ENCODE results near the gene PDE7B.

The PDE7B gene

DNA sequence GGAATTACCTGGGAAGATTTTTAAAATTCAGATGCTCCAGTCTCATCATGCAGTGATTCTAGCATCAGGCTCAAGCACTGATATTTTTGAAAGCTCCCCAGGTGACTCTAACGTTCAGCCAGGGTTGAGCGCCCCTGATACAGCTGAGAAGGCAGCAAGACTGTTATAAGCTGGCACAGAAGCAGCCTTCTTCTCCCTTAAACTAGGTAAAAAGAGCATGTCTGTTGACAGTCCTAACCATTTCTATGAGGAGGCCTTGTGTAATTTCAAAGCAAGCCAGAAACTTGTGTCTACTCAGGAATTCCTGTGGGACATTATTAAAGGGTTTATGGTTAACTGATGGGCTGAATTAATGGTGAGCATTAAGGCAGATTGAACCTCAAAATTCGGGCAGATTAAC lies 141.9 kb downstream of the PDE7B start:
- DNase-seq = no peak

DNA sequence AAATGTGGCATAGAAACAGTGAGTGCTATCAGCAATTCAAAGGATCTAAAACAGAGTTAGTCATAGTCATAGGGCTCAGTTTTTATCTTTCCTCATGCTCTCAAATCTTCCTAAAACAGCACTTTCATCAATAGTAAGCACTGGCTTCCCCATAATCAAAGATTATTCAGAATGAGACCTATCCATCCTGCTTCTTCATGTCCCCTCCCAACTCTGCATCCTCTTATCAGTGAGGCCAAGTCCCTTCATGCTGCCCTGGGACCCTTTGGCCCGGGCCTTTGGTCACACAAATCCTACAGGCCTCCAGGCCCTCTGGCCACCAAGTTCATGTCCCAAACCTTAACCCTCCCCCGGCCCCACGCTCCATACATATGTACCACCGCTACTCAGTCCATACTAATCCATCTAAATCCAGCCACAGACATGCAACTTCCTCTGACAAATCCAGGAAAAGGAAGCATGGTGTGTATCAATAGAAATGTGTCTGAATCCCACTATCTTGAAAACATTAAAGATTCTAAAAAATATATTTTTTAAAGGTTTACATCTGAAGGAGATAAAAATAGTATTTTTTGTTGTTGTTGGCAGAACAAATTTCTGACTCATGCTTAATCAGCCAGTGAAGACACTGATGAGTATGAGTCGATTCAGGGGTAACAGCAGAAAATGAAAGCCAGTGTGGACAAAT lies 143.5 kb downstream of the PDE7B start:
- DNase-seq = no peak

DNA sequence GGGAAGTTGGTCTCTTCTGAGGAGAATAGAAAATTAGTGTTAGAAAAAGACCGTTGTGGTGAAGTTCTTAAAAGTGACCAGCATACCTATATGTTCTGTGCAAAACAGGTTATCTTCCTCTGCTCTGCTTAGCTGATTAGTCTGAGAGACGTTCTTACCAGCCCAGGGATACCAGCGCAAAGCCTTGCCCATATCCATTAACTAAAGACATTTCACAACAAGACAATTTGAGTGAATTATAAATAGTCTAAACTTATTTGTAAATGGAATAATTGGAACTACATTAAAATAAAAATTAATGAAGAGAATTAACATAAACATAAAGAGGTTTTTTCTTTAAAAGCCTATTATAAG lies 144.0 kb downstream of the PDE7B start:
- DNase-seq = no peak

DNA sequence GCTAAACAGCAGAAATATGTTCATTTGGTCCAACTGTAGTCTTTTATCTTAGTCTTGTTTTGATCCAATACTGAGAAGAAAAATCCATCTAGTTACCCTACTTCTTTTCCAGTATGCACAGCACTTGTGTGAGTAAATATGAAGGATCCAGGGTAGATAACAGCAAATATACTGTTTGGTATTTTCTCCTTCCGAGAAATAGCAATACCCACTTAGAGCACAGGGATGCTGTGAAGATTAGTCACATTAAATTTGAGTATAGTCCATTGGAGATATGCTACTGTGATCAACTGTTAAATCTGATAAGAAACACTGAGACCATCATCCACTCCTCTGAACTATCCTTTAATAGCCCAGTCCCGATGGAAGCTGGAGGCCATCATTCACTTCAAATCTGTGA lies 145.2 kb downstream of the PDE7B start:
- no peak for DNase-seq

DNA sequence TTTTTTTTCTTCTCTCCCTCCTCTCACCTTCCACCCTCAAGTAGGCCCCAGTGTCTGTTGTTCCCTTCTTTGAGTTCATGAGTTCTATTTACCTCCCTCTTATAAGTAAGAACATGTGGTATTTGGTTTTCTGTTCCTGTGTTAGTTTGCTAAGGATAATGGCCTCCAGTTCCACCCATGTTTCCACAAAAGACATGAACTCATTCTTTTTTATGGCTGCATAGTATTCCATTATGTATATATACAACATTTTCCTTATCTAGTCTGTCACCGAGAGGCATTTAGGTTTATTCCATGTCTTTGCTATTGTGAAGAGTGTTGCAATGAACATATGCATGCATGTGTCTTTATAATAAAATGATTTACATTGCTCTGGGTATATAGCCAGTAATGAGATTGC lies 147.9 kb downstream of the PDE7B start:
- no peak for DNase-seq

DNA sequence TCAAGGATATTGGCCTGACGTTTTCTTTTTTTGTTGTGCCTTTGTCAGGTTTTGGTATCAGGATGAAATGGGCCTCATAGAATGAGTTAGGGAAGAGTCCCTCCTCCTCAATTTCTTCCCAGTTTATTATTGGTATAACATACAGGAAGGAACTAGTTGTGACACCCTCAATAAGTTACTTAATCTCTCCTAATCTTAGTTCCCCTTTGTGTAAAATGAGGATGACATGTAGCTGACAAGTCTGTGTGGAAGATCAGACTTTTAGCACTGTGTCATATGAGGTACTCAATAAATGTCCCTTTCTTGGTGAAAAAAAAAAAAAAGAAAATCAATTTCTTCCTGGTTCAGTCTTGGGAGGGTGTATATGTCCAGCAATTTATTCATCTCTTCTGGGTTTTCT lies 155.8 kb downstream of the PDE7B start:
- DNase-seq = no peak

DNA sequence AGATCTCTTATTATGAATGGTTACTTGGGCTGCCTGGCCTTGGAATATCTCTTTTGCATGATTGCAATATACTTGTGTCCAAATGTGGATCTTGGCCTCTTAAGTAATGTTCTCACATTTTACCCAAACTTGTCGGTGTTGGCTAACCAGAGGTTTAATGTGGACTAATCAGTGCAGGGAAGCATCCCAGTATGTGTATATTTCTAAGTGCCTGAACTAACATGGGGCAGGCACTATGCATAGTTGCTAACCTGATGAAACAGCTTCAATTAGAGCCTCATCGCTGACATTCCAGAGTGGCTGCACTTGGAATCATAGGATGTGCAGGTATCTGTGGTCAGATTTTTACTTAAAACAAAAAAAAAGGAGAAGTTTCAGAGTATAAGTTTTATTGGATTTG lies 160.0 kb downstream of the PDE7B start:
- no peak for DNase-seq

DNA sequence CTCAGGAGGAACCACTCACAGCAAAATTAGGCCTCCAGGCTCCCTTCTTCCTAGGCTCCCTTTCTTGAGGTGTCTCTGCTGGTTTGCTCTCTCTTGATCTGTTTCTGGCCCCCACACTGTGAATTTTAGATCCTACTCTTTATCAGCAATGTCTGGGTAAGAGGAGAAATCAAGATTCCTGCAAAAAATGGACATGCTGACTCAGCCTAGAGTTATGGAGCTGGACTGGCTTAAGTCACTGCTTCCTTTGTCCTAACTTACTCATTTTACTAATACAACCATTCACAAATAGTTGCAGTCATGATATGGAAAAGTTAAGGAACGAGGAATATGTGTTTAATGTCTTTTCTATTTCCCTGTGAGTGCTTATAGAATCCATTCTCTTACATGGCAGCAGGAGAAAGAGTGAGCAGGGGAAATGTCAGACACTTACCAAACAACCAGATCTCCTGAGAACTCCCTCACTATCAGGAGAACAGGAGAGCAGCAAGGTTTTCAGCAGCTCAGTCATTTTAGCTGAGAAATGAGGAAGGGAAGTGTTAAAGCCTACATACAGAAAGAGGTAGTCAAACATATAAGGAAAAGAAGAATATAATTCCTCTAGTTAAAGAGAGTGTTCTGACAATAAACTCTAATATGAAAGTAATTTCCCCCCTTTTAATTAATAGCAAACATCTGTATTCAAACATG lies 160.8 kb downstream of the PDE7B start:
- DNase-seq = no peak

DNA sequence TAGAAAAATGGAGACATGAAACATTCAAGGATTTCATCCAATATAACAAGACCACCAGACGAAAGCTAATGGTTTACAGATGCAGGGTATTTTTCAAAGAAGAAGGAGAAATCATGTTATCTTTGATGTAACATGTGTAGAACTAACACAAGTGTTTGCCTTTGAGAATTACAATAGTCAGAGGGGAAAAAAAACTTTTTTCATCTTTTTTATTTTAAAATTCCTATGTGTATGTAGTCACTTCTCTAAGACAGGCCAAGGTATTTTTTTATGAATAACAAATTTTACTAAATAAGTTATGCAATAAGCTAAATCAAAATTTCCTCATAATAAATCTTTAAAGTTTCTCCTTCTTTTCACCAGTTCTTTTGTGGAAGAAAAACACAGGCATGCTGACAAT lies 161.4 kb downstream of the PDE7B start:
- no peak for DNase-seq

DNA sequence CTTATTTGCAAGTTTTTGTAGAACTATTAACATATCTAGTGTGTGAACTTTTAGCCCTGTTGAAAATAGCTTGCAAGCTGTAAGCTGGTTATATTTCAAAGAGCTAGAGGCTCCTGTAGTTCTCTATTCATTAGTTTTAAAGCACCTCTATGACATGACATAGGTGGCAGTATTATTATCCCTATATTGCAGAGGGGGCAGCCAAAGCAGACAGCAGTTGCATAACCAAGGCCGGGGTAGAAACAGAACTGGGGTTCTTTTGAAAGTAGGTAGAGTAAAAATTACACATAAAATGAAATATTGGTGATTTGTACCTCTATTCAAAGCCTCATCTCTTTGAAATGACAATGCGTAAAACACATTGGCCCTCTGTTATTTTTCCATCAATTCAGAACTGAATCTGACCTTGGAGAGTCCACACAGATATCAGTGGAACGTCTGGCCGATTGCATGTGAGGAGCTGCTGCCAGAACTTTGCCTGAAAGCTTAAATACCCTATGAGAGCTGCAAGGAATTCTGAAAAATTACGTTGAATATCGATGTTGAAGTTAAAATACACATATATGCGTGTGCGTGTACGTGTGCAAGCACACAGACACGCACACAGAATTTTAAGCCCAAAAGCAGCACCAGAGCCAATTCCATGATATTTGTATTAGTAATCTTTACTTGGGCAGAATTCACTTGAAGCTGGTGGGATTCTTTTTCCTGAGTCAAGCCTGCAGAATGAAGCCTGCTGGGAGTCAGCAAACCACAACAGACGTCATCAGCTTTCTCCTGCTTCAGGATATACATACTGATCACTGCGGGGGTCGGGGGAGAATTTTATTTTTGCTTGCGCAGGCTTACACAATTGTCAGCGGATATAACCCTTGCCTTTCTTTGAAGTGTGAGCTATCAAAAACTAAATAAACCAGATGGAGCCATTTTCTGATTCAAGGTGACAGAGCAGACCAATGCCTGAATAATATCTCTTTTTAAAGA lies 163.2 kb downstream of the PDE7B start:
- DNase-seq = no peak

DNA sequence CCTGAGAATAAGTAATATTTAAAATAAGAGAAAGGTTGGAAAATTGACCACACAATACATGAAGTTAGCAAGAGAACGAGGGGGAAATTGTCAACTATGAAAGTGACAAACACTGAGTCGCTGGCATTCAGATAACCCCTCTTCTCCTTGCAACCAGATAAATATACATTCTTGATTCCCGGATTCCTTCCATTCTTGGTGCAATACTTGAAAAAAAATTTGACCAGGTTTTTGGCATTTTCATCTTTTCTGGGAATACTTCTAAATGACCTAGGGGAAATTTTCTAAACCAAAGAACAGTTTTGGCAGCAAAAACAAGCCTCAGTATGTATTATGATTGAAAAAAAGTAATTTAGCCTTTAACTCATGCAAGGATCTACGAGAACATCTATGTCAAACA lies 164.0 kb downstream of the PDE7B start:
- no peak for DNase-seq

DNA sequence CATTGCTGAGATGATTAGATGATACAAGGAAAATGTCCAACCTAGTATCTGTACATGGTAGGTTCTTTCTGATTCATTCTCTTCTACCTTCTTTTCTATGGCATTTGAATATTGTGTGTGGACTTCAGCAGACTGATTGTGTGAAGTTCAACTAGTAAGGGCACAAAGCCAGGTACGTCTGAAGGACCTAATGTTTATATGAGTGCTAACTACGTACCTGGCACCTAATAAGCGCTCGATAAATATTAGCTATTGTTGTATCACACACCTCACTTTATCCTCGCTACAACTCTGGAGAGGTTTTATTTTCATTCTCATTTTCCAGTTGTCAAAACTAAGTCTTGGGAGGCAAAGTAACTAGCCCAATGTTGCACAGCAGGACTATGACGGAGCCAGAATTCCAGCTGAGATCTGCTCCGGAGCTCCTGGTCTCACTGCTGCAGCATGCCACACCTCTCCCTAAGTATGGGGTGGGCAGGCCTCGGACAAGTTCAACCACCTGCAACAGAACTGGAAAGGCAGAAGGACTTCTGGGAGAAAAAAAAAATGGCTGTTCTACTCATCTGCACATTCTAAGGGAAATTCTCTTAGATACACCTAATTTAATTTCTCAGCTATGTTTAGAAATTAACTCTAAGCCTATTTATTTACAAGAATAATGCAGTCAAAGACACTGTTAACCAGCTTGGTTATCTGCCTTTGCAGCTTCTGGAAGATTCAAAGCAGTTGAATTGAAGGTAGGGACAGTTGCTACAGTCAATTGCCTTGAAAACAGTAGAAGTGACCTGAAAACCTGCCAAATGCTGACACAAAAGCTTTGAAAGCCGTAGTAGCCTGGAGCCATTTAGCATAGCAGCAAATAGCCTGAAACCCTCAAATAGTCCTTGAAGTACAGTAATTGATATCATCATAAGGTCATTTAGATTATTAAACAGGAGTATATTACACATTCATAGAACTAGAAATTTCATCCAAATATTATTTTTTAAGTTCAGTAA lies 165.0 kb downstream of the PDE7B start:
- no peak for DNase-seq

DNA sequence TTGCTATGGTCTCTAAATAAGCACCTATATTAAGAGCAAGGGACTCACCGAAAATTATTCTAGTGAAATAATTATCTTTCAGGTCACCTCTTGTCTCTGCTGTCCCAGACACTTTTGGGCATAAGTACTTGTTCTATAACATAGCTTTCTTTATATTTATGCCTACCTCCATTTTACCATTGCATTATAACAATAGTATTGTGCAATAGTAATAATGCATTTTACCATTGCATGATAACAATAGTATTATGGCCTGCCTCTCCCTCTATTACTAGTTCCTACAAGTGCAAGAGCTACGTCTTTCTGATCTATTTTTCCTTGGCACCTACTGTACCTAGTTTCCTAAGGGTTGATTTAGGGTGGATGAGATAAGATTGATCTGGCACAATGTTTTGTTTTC lies 169.2 kb downstream of the PDE7B start:
- no peak for DNase-seq

DNA sequence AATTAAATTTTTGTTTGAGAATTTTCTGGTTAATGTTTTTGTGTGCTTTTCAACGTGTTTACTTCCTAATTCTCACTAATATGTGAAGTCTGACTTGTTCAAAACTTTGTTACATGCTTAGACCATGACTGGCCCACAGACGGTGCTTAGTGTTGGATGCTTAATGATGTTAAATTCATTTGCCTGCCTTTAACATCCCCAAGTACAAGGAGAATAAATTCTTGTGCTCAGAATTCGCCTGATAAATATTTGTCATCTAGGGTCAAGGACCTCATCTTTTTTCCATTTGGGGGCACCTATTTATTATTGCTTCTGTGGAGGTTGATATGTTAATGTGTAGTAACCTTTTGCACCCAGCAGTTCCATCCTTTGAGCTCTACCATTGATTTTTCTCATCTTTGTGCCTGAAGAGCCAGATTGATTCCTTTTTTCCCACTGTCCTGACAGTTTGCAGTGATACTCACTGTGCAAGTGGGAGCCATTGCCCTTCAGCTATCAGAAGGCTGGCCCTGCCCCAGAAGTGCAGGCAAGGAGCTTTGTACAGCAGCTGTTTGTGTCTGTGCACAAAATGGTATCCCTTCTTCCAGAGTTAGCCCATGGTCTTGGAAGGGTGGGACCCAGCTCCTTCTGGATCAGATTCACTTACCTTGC lies 170.8 kb downstream of the PDE7B start:
- no peak for DNase-seq

DNA sequence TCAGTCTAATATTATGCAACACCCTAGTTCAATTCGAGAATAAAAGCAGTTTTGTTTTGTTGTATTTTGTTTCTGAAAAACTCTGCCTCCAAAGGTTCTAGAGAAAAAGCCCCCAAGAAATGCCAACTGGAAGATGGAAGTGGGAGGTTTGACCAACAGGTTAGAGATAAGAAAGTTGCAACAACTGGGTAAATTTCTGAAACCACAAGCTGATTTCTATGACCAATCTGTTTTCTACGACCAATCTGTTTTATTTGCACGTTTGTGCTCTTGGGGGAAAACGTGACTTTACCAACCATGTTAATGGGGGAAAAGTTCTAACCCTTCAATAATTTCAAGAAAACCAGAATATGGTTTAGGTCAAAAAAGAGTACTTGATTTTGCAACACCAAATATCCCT lies 173.2 kb downstream of the PDE7B start:
- DNase-seq = no peak

DNA sequence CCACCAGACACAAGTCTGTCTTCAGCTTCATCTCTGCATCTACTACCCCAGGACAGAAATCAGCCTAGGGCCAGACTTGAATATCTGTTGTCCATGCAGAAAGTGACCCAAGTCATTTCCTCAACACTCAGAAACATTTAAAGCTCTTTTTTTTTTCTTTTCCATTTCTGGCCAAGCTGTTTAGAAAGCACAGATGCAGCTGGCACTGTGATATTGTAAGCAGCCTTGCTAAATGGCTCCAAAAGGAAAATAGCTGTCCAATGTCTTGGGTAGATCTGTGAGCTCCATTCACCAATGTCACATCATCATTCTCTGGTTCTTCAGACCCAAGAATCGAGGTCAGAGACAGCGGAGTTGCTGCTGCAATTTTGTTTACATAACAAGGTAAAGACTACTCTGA lies 174.2 kb downstream of the PDE7B start:
- no peak for DNase-seq

DNA sequence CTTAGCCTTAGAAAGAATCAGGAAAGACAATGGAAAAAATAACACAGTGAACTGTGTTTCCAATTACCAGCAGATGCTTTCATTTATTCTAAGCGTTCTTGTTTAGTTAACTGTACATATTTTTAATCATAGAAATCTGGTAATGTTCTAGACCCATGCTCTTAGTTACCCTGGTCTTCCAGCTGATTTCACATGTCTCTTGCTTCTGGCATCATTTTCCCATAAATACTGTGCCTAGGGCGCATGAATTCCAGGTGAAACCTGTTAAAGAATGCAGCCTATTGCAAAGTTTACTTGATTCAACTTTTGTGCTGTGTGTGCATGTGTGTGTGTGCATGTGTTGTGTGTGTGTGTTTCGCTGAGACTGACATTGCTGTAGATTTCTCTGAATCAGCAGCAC lies 178.6 kb downstream of the PDE7B start:
- DNase-seq = no peak

DNA sequence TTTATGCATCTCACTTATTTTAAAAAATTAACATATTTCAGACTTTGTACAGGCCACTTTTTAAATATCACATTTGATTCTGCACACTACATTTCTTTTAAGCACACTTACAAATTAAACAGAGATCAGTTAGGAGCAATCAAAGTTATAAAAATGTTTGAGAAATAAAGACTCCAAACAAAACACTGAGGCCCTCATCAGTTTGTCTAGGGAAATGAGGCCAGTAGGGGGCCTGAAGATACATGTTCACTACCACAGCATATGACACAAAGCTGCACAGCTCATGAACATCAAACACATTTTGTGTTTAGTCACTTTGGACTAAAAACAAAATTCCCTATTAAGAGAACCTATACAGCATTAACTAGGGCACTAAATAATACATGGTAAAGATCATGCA lies 180.5 kb downstream of the PDE7B start:
- DNase-seq = no peak

DNA sequence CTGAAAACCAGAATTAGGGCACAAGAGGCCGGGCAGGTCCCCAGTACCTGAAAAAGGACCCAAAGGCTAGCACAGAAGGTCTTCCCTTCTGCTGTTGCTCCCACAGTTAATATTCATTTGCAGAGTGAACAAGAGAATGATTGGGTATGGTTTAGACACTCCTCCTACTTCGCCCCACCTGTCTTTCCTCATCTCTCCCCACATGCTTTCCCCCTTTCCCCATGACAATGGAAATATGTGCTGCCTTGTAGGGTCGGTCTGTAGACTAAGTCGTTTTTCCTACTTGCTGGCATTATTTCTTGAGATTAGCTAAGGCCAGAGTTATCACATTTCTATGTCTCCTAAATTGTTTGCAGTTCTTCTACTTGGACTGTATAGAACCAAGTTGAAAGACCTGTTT lies 181.9 kb downstream of the PDE7B start:
- no peak for DNase-seq

DNA sequence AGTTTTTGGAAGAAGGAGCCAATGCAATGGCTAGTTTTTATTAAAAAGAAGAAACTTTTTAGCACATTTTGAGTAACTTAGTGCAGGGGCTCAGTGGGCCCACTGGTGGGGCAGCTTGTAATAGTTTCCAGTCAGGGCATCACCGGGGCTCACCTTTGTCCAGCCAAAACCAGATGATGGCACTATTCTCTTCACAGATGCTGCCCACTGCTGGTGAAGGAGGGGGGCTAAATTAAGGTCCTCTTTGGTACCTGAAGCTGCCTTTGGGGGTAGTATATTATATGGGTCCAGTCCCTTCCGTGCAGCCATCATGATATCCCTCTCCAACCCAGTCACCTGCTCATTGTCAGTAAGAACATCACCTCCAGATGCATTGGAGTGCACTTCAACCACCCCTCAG lies 182.9 kb downstream of the PDE7B start:
- no peak for DNase-seq

DNA sequence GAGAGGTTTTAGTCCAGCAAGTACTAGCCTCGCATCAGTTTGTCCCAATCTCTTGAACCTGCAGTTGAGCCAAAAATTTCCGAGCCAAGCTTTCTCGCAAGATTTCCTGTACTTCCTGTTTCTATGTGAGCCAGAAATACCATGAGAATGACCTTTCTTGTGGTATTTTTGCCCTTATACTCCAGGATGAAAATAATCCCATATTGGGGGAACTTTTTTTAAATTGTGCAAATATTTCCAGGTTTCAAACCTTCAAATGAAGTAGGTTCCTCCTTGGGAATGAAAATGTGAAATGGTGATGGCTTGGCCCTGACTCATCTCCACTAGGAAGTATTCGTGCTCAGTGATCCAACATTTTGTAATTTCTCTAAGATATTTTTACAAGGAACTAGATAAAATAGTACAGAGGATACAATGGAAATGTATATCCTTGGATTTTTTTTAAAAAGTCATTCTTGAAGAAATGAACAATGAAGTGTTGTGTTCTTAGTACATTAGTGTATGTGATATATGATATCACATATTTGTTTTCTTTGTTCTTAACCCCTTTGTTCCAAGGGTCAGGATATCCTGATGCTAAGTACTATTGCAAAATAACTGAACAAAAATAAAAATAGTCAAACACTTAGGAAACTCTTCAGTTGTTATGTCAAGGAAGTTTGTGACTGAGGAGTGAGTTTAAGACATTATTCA lies 184.0 kb downstream of the PDE7B start:
- no peak for DNase-seq

DNA sequence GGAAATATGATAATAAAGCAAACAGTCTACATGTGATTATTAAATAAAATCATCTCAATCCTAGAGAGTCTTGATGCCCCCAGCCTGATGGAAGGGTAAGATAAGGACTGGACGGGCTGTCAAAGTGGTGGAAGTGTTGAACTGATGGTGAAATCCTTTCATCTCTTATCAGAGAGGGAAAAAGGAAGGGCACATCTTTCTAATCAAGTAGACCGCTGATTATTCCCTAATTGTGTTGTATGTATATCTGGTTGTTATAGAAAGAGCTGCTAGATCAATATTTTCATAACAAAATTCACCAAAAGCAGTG lies 184.5 kb downstream of the PDE7B start:
- no peak for DNase-seq

Measured in NCI-H510A treated with DMSO at 0.1 percent for 48 hours (cell line).